GM12878 (cell line): ENCODE results near the gene PIP5KL1. TPM values are rescaled to one million over a fixed set of nuclear protein-coding genes. Genes with fewer than 3 reads are reported as not detected.

Source experiments
- ATAC-seq: fragments of 200-7000 bp; cut with Tn5 transposase; 3 replicates; pipeline ENCODE4 v1.9.1; 2020; ENCODE audit warnings: mild to moderate bottlenecking, moderate library complexity
- BruUV-seq: library from RNA; stranded (reverse); fragments of 400-500 nt; replicated peaks from 2 replicates; lab custom pipeline; 2021; lab: Mats Ljungman, UMichigan
- CTCF ChIA-PET: fragments of 300-600 bp; sonication (Branson Sonifier 250); formaldehyde crosslinking; extraction: SDS; loops from one replicate; lab custom pipeline; 2021; ENCODE audit warnings: inconsistent platforms; lab: Yijun Ruan, JAX
- POLR2A ChIA-PET: fragments of 350-600 bp; formaldehyde crosslinking; extraction: SDS; loops from one replicate; lab custom pipeline; 2021; ENCODE audit warnings: inconsistent platforms; lab: Charles Lee
- RAD21 ChIA-PET: fragments of 300-600 bp; sonication (Branson Sonifier 250); formaldehyde crosslinking; loops from one replicate; lab custom pipeline; 2023; ENCODE audit warnings: antibody characterized with exemption; ENCODE audit not compliant: unreplicated experiment; lab: Charles Lee
- SMC1A ChIA-PET: fragments of 300-600 bp; sonication (Branson Sonifier 250); formaldehyde crosslinking; loops from one replicate; lab custom pipeline; 2023; ENCODE audit not compliant: unreplicated experiment, uncharacterized antibody; lab: Charles Lee
- DNase-seq: peaks from one replicate; pipeline ENCODE4 v3.0.0-alpha.2; 2011; ENCODE audit warnings: low read depth, low spot score
- FAIRE-seq: peaks from 3 replicates; lab custom pipeline; 2011; peaks lifted over from hg19 to GRCh38; lab: Jason Lieb, UNC
- H2AFZ ChIP-seq: 2 replicates; pipeline ENCODE4 v1.6.0; 2011; ENCODE audit warnings: low read depth, low read length, control low read depth; ENCODE audit not compliant: control insufficient read depth
- H3K27ac ChIP-seq: 2 replicates; pipeline ENCODE4 v1.5.1; 2011; ENCODE audit warnings: control low read depth; ENCODE audit not compliant: control insufficient read depth, insufficient read depth
- H3K27me3 ChIP-seq, 2 experiments: replicated peaks in 1 of 2; 2 replicates each; pipeline versions ENCODE4 v1.6.0 to v1.6.1; 2011; ENCODE audit warnings: low read length in 1 of 2; ENCODE audit not compliant: control insufficient read depth in 2 of 2, insufficient read depth in 2 of 2
- H3K36me3 ChIP-seq, 2 experiments: 2 replicates each; pipeline ENCODE4 v1.5.1; 2011; ENCODE audit warnings: low read length in 1 of 2; ENCODE audit not compliant: control insufficient read depth in 2 of 2, insufficient read depth in 2 of 2
- H3K4me1 ChIP-seq: 2 replicates; pipeline ENCODE4 v1.6.1; 2011; ENCODE audit warnings: mild to moderate bottlenecking, low read length, moderate library complexity, mixed read lengths; ENCODE audit not compliant: control insufficient read depth, insufficient read depth
- H3K4me2 ChIP-seq: 2 replicates; pipeline ENCODE4 v1.6.0; 2011; ENCODE audit warnings: control low read depth; ENCODE audit not compliant: control insufficient read depth, insufficient read depth
- H3K4me3 ChIP-seq: fragments of 200-600 bp; sonication (generic); 2 replicates; pipeline ENCODE4 v1.5.1; 2016
- H3K79me2 ChIP-seq: 2 replicates; pipeline ENCODE4 v1.6.0; 2011; ENCODE audit warnings: low read length; ENCODE audit not compliant: control insufficient read depth, insufficient read depth
- H3K9ac ChIP-seq: 2 replicates; pipeline ENCODE4 v1.8.0; 2011; ENCODE audit warnings: low read length, control low read depth, mixed read lengths; ENCODE audit not compliant: control insufficient read depth, insufficient read depth
- H3K9me3 ChIP-seq: replicated peaks from 3 replicates; pipeline ENCODE4 v1.5.1; 2011; ENCODE audit warnings: mild to moderate bottlenecking, low read length; ENCODE audit not compliant: control insufficient read depth, insufficient read depth
- H4K20me1 ChIP-seq: 2 replicates; pipeline ENCODE4 v1.6.0; 2011; ENCODE audit not compliant: control insufficient read depth, insufficient read depth
- BCL11A ChIP-seq: IDR thresholded peaks from 2 replicates; pipeline ENCODE4 v1.6.1; 2011; ENCODE audit warnings: low read depth, low read length
- GABPA ChIP-seq: IDR thresholded peaks from 2 replicates; pipeline ENCODE4 v1.6.1; 2014; ENCODE audit warnings: antibody characterized with exemption, low read depth, mild to moderate bottlenecking, inconsistent platforms
- HDAC6 ChIP-seq: fragments of 200-600 bp; sonication (generic); IDR thresholded peaks from one replicate; pipeline ENCODE4 v1.8.0; 2017; ENCODE audit warnings: antibody characterized with exemption; ENCODE audit not compliant: unreplicated experiment
- JUNB ChIP-seq: IDR thresholded peaks from 2 replicates; pipeline ENCODE4 v1.6.1; 2016; ENCODE audit warnings: antibody characterized with exemption, mild to moderate bottlenecking
- MEF2B ChIP-seq: fragments of 450-650 bp; IDR thresholded peaks from 2 replicates; pipeline ENCODE4 v1.6.1; 2018; ENCODE audit warnings: mild to moderate bottlenecking, moderate library complexity; ENCODE audit not compliant: partially characterized antibody, poor library complexity, severe bottlenecking
- NFYA ChIP-seq: IDR thresholded peaks from 2 replicates; pipeline ENCODE4 v1.6.1; 2011; ENCODE audit warnings: low read depth, mild to moderate bottlenecking, low read length, improper control_type of control experiment, borderline replicate concordance
- NR2C1 ChIP-seq: fragments of 450-650 bp; IDR thresholded peaks from 2 replicates; pipeline ENCODE4 v1.6.1; 2017; ENCODE audit warnings: antibody characterized with exemption, mild to moderate bottlenecking, moderate library complexity
- RCOR1 ChIP-seq: conservative IDR thresholded peaks from 2 replicates; pipeline ENCODE4 v1.6.1; 2012; ENCODE audit warnings: low read depth, low read length, improper control_type of control experiment
- WGBS: methylation state at CpG from one replicate; pipeline ENCODE4 v1.1.6; 2016; ENCODE audit warnings: low lambda C conversion rate; ENCODE audit not compliant: insufficient replicate concordance, insufficient coverage; ENCODE audit errors: missing lambda C conversion rate; 5-methylcytosine and 5-hydroxymethylcytosine counted together
- in situ Hi-C: fragments of 300-500 bp; cut with MboI; formaldehyde crosslinking; loops from 9 replicates; pipeline ENCODE4 v1.14.3; 2018; ENCODE audit warnings: mixed read lengths
- intact Hi-C: fragments of 100-400 bp; cut with micrococcal nuclease; formaldehyde crosslinking; loops from one replicate; pipeline ENCODE4 v1.14.2; 2022; ENCODE audit not compliant: unreplicated experiment
- polyA plus RNA-seq, 11 experiments: library from polyadenylated mRNA; depleted of rRNA in 4 of 11; unstranded in 6 of 11; stranded (reverse) in 5 of 11; fragments of >200 nt; fragmentation: Nextera tagmentation in 4 of 11; fragmentation: Illumina TruSeq in 1 of 11; extraction: Ambion mirVana in 4 of 11; extraction: Trizol in 1 of 11; gene quantifications; 1 replicate in 1 of 11; 2 replicates in 10 of 11; pipeline versions ENCODE4 v1.2.1 to v1.2.3, GENCODE V29; 2011 to 2016; ENCODE audit warnings: inconsistent platforms in 2 of 11, missing spikeins in 2 of 11, low read depth in 1 of 11
- total RNA-seq, 4 experiments: library from RNA; depleted of rRNA in 3 of 4; stranded (reverse); fragments of >200 nt in 3 of 4; fragmentation: Illumina TruSeq in 1 of 4; extraction: Trizol in 1 of 4; gene quantifications; 2 replicates each; pipeline versions ENCODE4 v1.2.1 to v1.2.3, GENCODE V29; 2013 to 2021
- TF ChIP-seq, protein P1 (sequence below): fragments of 450-650 bp; IDR thresholded peaks from 2 replicates; pipeline ENCODE4 v1.6.1; 2017; ENCODE audit warnings: low read depth, mild to moderate bottlenecking, moderate library complexity
- TF ChIP-seq, protein P2 (sequence below): fragments of 450-650 bp; IDR thresholded peaks from 2 replicates; pipeline ENCODE4 v1.6.1; 2017; ENCODE audit warnings: antibody characterized with exemption, mild to moderate bottlenecking, moderate library complexity
- TF ChIP-seq, protein P3 (sequence below): fragments of 450-650 bp; IDR thresholded peaks from 2 replicates; pipeline ENCODE4 v1.6.1; 2018; ENCODE audit warnings: borderline replicate concordance, mild to moderate bottlenecking; ENCODE audit not compliant: partially characterized antibody
- TF ChIP-seq, protein P4 (sequence below): IDR thresholded peaks from 2 replicates; pipeline ENCODE4 v1.6.1; 2011; ENCODE audit warnings: borderline replicate concordance, low read depth, mild to moderate bottlenecking, moderate library complexity, low read length; ENCODE audit not compliant: insufficient read depth, poor library complexity, severe bottlenecking

PIP5KL1 gene
- total and polyA plus RNA-seq, 10 of the 15 experiments (the other 5 are each of a cell fraction or from before 2014, with no cell fraction given): 0.04 to 0.67 (median 0.43) TPM; not detected in 2

DNA sequence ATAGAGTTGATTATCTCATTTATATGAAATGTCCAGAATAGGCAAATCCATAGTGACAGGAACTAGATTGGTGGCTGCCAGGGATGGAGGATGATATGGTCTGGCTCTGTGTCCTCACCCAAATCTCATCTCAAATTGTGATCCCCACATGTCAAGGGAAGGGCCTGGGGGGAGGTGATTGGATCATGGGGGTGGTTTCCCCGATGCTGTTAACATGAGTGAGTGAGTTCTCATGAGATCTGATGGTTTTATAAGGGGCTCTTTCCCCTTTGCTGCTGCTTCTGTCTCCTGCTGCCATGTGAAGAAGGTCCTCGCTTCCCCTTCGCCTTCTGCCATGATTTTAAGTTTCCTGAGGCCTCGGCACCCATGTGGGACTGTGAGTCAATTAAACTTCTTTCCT, 28.8 kb upstream of the PIP5KL1 start:
- SMC1A ChIA-PET: interaction anchor here (6.7 kb wide), 1 partner anchor 73 kb away, joined by 96 read pairs; no protein-coding TSS in a partner anchor
- FAIRE-seq: no peak
- no peak for ATAC-seq
- WGBS: 95% methylated on average over 4 of the region's 4 CpGs
- RAD21 ChIA-PET: interaction anchor here (1.0 kb wide), 1 partner anchor 75 kb away, joined by 4 read pairs; no protein-coding TSS in a partner anchor
- Histone ChIP-seq H2AFZ (no peak overlapping the region), H3K27me3 (no peaks in the 10 kb centered on the region), H4K20me1 (0 out of 2 replicates have a peak, but pooled peaks cover 3% of the 10 kb centered on the region), H3K79me2 (peaks cover 3% of the 10 kb centered on the region), H3K4me3 (no peak overlapping the region), H3K27ac (no peak overlapping the region), H3K9ac (no peak overlapping the region), H3K36me3 (no peaks in the 10 kb centered on the region; a peak in 2 of 4 replicates), H3K4me2 (no peak overlapping the region), H3K4me1 (peaks cover 18% of the 10 kb centered on the region), H3K9me3 (no peaks in the 10 kb centered on the region)
- in situ Hi-C loops (no loop called here), intact Hi-C loops (no loop called here)
- no peak for DNase-seq
- POLR2A ChIA-PET: no interaction called here
- CTCF ChIA-PET: interaction anchor here (1.1 to 13.8 kb wide), 2 partner anchors 17 to 73 kb away, joined by 5 to 332 read pairs; no protein-coding TSS in a partner anchor
- BruUV-seq: TSS peak; percentile 36
- TF ChIP-seq, protein P1, sequence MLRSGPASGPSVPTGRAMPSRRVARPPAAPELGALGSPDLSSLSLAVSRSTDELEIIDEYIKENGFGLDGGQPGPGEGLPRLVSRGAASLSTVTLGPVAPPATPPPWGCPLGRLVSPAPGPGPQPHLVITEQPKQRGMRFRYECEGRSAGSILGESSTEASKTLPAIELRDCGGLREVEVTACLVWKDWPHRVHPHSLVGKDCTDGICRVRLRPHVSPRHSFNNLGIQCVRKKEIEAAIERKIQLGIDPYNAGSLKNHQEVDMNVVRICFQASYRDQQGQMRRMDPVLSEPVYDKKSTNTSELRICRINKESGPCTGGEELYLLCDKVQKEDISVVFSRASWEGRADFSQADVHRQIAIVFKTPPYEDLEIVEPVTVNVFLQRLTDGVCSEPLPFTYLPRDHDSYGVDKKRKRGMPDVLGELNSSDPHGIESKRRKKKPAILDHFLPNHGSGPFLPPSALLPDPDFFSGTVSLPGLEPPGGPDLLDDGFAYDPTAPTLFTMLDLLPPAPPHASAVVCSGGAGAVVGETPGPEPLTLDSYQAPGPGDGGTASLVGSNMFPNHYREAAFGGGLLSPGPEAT: no peak
- no peak for TF ChIP-seq JUNB
- no peak for TF ChIP-seq BCL11A
- no peak for TF ChIP-seq NFYA
- no peak for TF ChIP-seq HDAC6
- no peak for TF ChIP-seq NR2C1
- TF ChIP-seq, protein P2, sequence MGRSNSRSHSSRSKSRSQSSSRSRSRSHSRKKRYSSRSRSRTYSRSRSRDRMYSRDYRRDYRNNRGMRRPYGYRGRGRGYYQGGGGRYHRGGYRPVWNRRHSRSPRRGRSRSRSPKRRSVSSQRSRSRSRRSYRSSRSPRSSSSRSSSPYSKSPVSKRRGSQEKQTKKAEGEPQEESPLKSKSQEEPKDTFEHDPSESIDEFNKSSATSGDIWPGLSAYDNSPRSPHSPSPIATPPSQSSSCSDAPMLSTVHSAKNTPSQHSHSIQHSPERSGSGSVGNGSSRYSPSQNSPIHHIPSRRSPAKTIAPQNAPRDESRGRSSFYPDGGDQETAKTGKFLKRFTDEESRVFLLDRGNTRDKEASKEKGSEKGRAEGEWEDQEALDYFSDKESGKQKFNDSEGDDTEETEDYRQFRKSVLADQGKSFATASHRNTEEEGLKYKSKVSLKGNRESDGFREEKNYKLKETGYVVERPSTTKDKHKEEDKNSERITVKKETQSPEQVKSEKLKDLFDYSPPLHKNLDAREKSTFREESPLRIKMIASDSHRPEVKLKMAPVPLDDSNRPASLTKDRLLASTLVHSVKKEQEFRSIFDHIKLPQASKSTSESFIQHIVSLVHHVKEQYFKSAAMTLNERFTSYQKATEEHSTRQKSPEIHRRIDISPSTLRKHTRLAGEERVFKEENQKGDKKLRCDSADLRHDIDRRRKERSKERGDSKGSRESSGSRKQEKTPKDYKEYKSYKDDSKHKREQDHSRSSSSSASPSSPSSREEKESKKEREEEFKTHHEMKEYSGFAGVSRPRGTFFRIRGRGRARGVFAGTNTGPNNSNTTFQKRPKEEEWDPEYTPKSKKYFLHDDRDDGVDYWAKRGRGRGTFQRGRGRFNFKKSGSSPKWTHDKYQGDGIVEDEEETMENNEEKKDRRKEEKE: no peak
- no peak for TF ChIP-seq GABPA
- TF ChIP-seq, protein P3, sequence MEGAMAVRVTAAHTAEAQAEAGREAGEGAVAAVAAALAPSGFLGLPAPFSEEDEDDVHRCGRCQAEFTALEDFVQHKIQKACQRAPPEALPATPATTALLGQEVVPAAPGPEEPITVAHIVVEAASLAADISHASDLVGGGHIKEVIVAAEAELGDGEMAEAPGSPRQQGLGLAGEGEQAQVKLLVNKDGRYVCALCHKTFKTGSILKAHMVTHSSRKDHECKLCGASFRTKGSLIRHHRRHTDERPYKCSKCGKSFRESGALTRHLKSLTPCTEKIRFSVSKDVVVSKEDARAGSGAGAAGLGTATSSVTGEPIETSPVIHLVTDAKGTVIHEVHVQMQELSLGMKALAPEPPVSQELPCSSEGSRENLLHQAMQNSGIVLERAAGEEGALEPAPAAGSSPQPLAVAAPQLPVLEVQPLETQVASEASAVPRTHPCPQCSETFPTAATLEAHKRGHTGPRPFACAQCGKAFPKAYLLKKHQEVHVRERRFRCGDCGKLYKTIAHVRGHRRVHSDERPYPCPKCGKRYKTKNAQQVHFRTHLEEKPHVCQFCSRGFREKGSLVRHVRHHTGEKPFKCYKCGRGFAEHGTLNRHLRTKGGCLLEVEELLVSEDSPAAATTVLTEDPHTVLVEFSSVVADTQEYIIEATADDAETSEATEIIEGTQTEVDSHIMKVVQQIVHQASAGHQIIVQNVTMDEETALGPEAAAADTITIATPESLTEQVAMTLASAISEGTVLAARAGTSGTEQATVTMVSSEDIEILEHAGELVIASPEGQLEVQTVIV: no peak
- TF ChIP-seq RCOR1: no peak
- TF ChIP-seq, protein P4, sequence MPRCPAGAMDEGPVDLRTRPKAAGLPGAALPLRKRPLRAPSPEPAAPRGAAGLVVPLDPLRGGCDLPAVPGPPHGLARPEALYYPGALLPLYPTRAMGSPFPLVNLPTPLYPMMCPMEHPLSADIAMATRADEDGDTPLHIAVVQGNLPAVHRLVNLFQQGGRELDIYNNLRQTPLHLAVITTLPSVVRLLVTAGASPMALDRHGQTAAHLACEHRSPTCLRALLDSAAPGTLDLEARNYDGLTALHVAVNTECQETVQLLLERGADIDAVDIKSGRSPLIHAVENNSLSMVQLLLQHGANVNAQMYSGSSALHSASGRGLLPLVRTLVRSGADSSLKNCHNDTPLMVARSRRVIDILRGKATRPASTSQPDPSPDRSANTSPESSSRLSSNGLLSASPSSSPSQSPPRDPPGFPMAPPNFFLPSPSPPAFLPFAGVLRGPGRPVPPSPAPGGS: no peak
- TF ChIP-seq MEF2B: no peak
